Esophagus (tissue), 2 donors: ENCODE data around the gene HOXC9. TPM values are rescaled to one million over a fixed set of nuclear protein-coding genes. Genes with fewer than 3 reads are reported as not detected.

ENCODE experiments used
- H3K27ac ChIP-seq, 2 donors: one replicate each; pipeline ENCODE4 v1.5.1; 2013; ENCODE audit warnings: low read depth in 2 of 2, mild to moderate bottlenecking in 2 of 2, inconsistent platforms in 1 of 2, low read length in 1 of 2, moderate library complexity in 1 of 2
- H3K27me3 ChIP-seq, 2 donors: one replicate each; pipeline ENCODE4 v1.6.1; 2013; ENCODE audit warnings: low read length in 2 of 2, control low read depth in 1 of 2, mild to moderate bottlenecking in 1 of 2; ENCODE audit not compliant: insufficient read depth in 2 of 2, control insufficient read depth in 1 of 2
- H3K36me3 ChIP-seq, 2 donors: one replicate each; pipeline ENCODE4 v1.6.1; 2013; ENCODE audit warnings: low read length in 1 of 2; ENCODE audit not compliant: control insufficient read depth in 2 of 2, insufficient read depth in 2 of 2
- H3K4me1 ChIP-seq, 2 donors: one replicate each; pipeline ENCODE4 v1.6.1; 2013; ENCODE audit warnings: low read length in 1 of 2; ENCODE audit not compliant: control insufficient read depth in 2 of 2, insufficient read depth in 2 of 2
- H3K4me3 ChIP-seq, 2 donors: one replicate each; pipeline ENCODE4 v1.5.1; 2013; ENCODE audit warnings: low read length in 2 of 2, mild to moderate bottlenecking in 2 of 2, low read depth in 1 of 2, moderate library complexity in 1 of 2
- H3K9me3 ChIP-seq, 2 donors: one replicate each; pipeline ENCODE4 v1.6.1; 2013; ENCODE audit warnings: mild to moderate bottlenecking in 2 of 2, low read depth in 1 of 2, low read length in 1 of 2, moderate library complexity in 1 of 2; ENCODE audit not compliant: control insufficient read depth in 2 of 2, insufficient read depth in 1 of 2
- WGBS, 2 donors: extraction: QIAGEN DNeasy Blood & Tissue Kit; methylation state at CpG; one replicate each; pipeline ENCODE4 v1.1.7; 2013; 5-methylcytosine and 5-hydroxymethylcytosine counted together
- polyA plus RNA-seq, 2 donors: library from polyadenylated mRNA; stranded (reverse); fragments of 200-250 nt; gene quantifications; one replicate each; pipeline ENCODE4 v1.2.3, GENCODE V29; 2013
- donor health status: healthy with polysubstance abuse.
- donor health status: Bipolar disorder and iron deficiency.

HOXC9 gene
- polyA plus RNA-seq, 2 donors, result 0.20 to 0.51 TPM

GRCh38 chr12:54025499-54026405 lies 25.8 kb downstream of the HOXC9 start:
- Histone ChIP-seq H3K27ac (no peak overlapping the region), H3K4me1 (no peaks in the 10 kb centered on the region), H3K36me3 (no peaks in the 10 kb centered on the region), H3K27me3 (peaks cover 0 to 5% of the 10 kb centered on the region in 2 donors), H3K4me3 (no peak overlapping the region), H3K9me3 (no peaks in the 10 kb centered on the region)
- WGBS, 2 donors, result 45 to 60% methylated on average over 7 of the region's 7 CpGs

- Histone ChIP-seq H3K36me3 (no peaks in the 10 kb centered on the region), H3K4me1 (no peaks in the 10 kb centered on the region), H3K27ac (no peak overlapping the region), H3K4me3 (no peak overlapping the region), H3K9me3 (no peaks in the 10 kb centered on the region), H3K27me3 (peaks cover 0 to 5% of the 10 kb centered on the region in 2 donors)
- 35 to 52% methylated on average over 22 of the region's 22 CpGs for WGBS, 2 donors
These were observed 26.9 kb downstream of the HOXC9 start for GRCh38 chr12:54026640-54027441.

GRCh38 chr12:54027442-54027786 lies 27.5 kb downstream of the HOXC9 start:
- Histone ChIP-seq H3K36me3 (no peaks in the 10 kb centered on the region), H3K9me3 (no peaks in the 10 kb centered on the region), H3K27ac (no peak overlapping the region), H3K4me1 (peaks cover 0 to 3% of the 10 kb centered on the region in 2 donors), H3K27me3 (peaks cover 0 to 5% of the 10 kb centered on the region in 2 donors), H3K4me3 (no peak overlapping the region)
- WGBS, 2 donors, result 63 to 73% methylated on average over 3 of the region's 3 CpGs

- H3K27ac ChIP-seq, result peak within 1 kb of the TSS; percentile 41 to 54
These were observed 28.6 kb downstream of the HOXC9 start, which contains the start of gene HOXC6 for GRCh38 chr12:54028314-54029201. TSS of gene HOXC6 (plus strand) at chr12:54028440. CDS start at chr12:54028522, 82 bp downstream.

GRCh38 chr12:54029529-54030441 lies 29.8 kb downstream of the HOXC9 start:
- H3K9me3 ChIP-seq, result no peaks in the 10 kb centered on the region
- H3K27me3 ChIP-seq, result peaks cover 0 to 5% of the 10 kb centered on the region in 2 donors
- H3K36me3 ChIP-seq, result no peaks in the 10 kb centered on the region
- H3K4me1 ChIP-seq, result peaks cover 0 to 3% of the 10 kb centered on the region in 2 donors
- peak overlapping the region in 1 of 2 donors; percentile 30 for H3K27ac ChIP-seq
- peak overlapping the region; percentile 33 to 55 for H3K4me3 ChIP-seq
- WGBS, 2 donors, result 36 to 42% methylated on average over 53 of the region's 53 CpGs

More at GRCh38 chr12:54028314-54029201, 28.6 kb downstream of the HOXC9 start, which contains the start of gene HOXC6:
- 6 to 8% methylated on average over 36 of the region's 36 CpGs for WGBS, 2 donors
- H3K4me1 ChIP-seq, result peaks cover 0 to 3% of the 10 kb centered on the region in 2 donors
- peak within 1 kb of the TSS; percentile 44 to 55 for H3K4me3 ChIP-seq
- no peaks in the 10 kb centered on the region for H3K36me3 ChIP-seq
- H3K27me3 ChIP-seq, result peaks cover 0 to 5% of the 10 kb centered on the region in 2 donors
- H3K9me3 ChIP-seq, result no peaks in the 10 kb centered on the region

- Histone ChIP-seq H3K27ac (no peak overlapping the region), H3K9me3 (no peaks in the 10 kb centered on the region), H3K36me3 (no peaks in the 10 kb centered on the region), H3K4me1 (peaks cover 0 to 3% of the 10 kb centered on the region in 2 donors), H3K4me3 (no peak overlapping the region), H3K27me3 (peaks cover 0 to 5% of the 10 kb centered on the region in 2 donors)
- WGBS, 2 donors, result 57 to 62% methylated on average over 7 of the region's 7 CpGs
These were observed 30.5 kb downstream of the HOXC9 start for GRCh38 chr12:54030442-54030801.

- Histone ChIP-seq H3K4me1 (peaks cover 0 to 8% of the 10 kb centered on the region in 2 donors), H3K36me3 (no peaks in the 10 kb centered on the region), H3K27ac (no peak overlapping the region), H3K27me3 (peaks cover 0 to 5% of the 10 kb centered on the region in 2 donors), H3K9me3 (no peaks in the 10 kb centered on the region), H3K4me3 (no peak overlapping the region)
- 26 to 50% methylated on average over 46 of the region's 46 CpGs for WGBS, 2 donors
These were observed 31.0 kb downstream of the HOXC9 start for GRCh38 chr12:54030889-54031471.

- Histone ChIP-seq H3K4me3 (no peak overlapping the region), H3K36me3 (no peaks in the 10 kb centered on the region), H3K4me1 (peaks cover 0 to 8% of the 10 kb centered on the region in 2 donors), H3K9me3 (no peaks in the 10 kb centered on the region), H3K27ac (no peak overlapping the region), H3K27me3 (peaks cover 0 to 5% of the 10 kb centered on the region in 2 donors)
- WGBS, 2 donors, result 69 to 79% methylated on average over 16 of the region's 16 CpGs
These were observed 31.5 kb downstream of the HOXC9 start for GRCh38 chr12:54031480-54031879.
